B cell (primary cell): ENCODE results near the gene PDK1.

Experiments used
- CTCF ChIP-seq: fragments of 200-600 bp; IDR thresholded peaks from one replicate; pipeline ENCODE4 v1.8.0; 2022; ENCODE audit warnings: antibody characterized with exemption, mild to moderate bottlenecking
- EZH2 ChIP-seq: IDR thresholded peaks from 2 replicates; pipeline ENCODE4 v1.6.1; 2012; ENCODE audit warnings: borderline replicate concordance, low read depth, mild to moderate bottlenecking, moderate library complexity, low read length; ENCODE audit not compliant: insufficient read depth, poor library complexity, severe bottlenecking

- no peak for TF ChIP-seq CTCF
- TF ChIP-seq EZH2 = no peak
These were observed 22.2 kb upstream of the PDK1 start for GRCh38 chr2:172533687-172534086.
